NCI-H1436 (cell line): ENCODE results near the gene ARHGEF28.

Experiments
- DNase-seq: peaks from one replicate; lab custom pipeline; 2025; lab: John Stamatoyannopoulos, UW

ARHGEF28 gene

DNA sequence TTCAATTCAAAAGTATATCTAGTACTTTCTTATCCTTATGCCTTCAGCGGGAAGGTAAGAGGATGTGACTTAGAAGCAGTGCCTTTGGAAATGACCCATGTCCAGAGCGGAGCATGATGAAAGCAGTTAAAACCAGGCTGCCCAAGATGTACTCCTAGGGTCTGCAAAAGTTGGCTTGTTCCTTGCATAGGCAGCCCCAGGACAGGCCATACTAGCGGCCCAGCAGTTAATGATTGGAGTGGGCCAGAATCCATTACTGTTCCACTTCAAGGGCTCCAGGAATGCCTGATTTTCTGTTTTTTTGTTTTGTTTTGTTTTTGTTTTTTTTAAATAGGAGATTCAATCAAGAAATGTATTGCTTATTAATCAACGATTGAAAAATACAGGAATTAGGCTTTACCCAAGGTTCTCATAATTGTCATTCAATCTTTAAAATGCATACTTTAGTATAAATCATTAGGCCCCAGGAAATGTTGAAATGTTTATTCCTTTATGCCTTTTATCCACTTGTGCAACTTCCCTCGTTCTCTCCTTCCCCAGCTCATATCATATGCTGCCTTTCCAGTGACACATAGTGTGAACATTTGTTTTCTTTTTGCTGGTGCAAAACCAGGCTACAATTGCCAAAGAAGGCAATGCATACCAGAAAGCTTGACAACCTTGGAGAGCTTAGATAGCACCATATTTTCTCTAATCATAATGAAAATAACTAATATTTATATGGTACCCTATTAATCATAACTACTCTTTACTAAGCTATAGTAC is 190.8 kb downstream of the ARHGEF28 start:
- no peak for DNase-seq

DNA sequence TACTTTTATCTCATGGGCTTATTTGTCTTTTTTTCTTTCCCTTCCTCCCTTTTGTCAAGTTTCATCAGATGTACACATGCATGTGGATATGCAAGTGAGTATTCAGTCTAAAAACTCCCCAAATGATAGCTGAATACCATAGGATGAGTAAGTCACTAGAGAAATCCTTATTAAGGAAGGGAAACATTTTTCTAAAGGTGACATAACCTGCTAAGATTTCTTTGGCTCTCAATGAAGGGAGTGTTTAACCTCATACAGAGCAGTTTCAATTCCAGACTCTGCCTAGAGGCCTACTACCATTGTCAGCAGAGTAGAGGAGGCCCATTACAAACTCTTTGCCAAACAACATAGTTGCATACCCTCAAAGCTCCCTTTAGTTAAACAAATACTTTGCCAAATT is 192.4 kb downstream of the ARHGEF28 start:
- no peak for DNase-seq

DNA sequence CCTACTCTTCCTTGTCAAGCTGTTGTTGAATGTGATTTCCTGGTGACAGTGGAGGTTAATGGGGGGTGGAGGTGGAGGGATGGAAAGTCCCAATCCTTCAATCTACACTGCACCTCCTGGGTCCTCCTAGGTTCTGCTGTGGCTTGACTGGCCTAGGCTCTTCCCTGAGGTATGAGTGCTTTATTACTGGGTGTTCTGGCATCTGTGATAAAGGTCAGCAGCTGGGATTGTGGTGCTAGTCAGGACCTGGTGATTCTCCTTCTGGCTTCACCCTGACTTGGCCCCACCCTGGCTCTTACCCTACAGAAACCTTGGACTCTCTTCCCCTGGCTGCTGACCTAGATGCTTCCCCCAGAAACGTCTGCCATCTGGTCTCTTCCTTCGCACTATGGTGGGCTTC is 194.3 kb downstream of the ARHGEF28 start:
- no peak for DNase-seq

DNA sequence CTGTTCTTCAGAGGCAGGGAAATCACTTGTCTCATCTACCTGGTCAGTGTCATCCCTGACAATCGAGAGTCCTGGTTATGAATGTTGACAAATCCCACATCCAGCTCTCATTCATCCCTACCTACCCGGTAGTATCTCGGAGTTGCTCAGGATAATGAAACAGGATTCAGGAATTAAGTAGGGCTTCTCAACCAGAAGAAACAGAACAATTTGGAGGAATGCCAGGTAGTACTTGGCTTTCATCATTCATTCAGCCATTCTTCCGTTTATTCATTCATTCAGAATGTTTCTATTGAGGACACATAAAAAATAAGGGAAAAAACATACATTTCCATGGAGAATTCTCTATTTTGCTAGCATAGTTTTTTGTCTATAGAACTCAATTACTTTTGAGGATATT is 195.0 kb downstream of the ARHGEF28 start:
- DNase-seq = no peak

DNA sequence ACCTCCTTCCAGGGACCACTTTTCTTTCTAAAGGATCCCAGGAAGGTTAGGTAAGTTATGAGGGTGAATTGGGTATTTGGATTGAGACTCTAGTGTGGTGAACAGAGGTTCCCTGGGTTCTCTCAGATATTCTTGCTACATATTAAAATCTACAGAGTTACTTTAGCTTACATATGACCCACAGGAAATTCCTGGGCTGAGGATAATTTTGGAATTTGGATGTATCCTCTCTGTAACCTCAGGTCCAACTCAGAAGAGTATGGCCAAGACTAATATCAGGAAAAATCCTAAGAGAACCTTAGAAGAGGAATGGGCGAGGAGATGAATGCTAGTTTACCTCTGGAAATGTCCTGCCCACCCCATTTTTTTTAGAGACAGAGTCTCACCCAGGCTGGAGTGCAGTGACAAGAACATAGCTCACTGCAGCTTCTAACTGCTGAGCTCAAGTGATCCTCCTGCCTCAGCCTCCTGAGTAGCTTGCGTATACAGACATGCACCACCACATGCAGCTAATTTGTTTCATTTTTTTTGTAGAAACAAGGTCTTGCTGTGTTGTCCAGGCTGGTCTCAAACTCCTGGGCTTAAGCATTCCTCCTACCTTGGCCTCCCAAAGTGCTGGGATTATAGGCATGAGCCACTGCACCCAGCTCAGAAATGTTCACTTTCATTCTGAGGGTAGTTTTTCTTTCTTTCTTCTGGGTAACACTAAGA is 196.4 kb downstream of the ARHGEF28 start:
- no peak for DNase-seq

DNA sequence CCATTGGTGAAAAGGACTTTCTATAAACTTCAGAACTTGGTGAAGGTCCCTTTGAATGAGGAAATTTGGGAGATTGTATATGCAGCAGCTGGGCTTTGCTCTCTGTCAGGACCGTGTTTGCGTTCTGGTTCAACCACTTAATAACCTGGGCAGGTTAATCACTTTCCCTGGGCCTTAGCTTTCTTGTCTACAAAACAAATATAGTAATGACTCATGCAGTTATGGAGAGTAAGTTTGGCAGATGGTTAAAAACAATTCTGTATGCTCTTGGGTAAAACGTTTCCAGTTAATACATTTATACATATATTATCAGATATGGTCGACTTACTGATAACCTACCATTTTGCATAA is 197.0 kb downstream of the ARHGEF28 start:
- no peak for DNase-seq

DNA sequence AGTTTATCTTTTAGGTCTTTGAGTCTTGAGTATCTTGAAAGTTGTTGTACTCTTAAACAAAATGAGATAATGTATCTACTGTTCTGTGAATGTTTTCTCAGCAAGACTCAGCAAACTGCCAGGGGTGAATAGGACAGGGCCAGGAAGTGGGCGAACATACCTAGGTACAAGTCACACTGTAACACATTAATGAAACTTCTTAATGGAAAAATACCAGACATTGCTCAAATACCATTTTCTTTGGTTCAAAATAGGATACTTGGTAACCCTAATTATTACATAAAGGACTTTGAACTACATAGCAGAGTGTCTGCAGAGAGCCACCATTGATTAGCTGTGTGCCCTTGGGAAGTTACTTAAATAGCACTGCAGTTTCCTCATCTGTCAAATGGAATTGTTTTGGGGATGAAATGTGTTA is 197.5 kb downstream of the ARHGEF28 start:
- no peak for DNase-seq

DNA sequence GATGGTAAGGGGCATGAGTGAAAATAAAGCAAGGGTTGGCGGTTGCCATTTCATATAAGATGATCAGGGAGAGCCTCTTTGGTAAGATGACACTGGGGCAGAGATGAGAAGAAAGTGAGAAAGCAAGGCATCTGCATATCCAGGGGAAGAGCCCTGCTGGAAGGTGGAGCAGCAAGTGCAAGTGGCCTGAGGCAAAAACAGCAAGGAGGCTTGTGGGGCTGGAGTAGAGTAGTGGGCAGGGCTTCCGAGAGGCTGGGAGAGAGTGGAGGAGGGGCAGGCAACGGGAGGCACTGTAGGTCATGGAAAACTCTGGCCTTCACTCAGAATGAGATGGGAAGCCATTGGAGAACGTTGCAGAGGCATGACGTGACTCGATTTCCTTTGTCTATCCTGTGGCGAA is 199.2 kb downstream of the ARHGEF28 start:
- DNase-seq = no peak

DNA sequence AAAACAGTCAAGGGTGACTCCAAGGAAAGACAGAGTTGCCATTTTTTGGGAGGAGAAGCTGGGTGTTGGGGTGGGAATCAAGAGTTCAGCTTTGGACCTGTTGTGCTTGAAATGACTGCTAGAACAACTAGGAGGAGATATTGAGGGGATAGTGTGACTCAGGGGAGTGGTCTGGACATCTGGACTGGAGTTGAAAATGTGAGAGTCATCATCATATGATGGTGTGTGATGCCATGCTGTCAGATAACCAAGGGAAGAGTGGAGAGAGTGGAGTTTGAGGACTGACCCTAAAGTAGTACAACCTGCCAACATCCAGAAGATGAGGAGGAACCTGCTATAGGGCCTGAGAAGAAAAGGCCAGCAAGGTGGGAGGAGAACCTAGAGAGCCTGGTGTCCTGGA is 199.7 kb downstream of the ARHGEF28 start:
- no peak for DNase-seq

DNA sequence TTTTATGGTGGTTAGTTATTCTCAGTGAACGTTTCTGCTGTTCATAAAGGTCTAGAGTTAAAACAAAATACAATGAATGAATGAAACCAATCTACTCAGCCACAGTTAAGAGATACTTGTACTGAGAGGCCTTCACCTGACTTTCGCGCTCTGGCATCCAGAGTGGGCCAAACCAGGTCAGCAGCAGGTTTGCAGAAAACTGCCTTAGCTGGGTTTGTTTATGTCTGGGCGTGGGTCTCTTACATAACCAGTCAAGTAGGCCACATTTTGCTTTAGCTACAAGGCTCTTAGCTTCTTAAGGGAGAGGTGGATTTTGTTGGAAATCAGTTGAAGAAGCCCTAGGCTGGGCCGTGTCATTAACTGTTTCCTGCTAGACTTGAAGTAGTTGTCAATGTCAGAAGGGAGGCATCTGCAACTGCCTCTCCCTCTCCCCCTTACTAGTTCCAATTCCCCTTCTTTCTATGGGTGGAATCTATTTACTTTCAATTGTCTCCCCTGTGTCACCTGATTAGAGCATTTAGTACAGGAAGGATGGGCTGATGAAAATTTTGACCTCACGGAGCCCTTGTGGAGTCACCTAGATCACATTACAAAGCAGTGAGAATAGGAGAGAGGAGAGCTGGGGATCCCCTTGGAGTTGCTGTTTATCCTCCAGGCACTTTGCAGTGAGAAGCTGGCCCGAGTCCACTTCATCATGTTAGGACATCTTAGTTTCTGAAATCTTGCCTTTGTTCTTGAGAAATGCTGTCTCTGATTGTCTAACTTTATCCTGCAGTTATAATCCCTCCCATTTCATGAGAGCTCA is 200.5 kb downstream of the ARHGEF28 start:
- no peak for DNase-seq

DNA sequence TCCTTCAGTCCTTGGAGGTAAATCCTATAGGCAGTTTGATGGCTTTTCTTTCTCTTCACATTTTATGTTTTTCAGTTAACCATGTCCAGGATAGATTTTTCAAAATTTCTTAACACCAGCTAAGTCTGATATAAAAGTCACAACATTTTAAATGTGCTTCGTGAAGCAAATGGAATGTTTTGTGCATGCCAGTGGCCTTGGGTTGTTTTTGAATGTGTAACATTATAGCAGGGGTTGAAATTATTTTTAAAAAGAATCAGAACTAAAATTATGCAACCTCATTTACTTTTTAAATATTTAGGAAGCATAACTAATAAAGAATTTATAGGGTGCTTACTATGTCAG is 201.1 kb downstream of the ARHGEF28 start:
- no peak for DNase-seq

DNA sequence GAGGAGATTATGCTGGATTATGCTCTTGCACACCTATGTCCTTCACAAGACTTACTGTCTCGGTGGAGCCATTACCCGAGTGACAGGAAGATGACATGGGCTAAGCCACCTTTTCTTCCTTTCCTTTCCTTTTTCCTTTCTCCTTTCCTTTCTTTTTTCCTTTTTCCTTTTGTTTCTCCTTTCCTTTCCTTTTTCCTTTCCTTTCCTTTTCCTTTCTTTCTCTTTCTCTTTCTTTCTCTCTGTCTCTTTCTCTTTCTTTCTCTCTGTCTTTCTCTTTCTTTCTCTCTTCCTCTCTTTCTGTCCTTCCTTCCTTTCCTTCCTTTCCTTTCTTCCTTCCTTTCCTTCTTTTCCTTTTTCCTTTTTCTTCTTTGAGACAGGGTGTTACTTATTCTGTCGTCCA is 202.5 kb downstream of the ARHGEF28 start:
- DNase-seq = no peak

DNA sequence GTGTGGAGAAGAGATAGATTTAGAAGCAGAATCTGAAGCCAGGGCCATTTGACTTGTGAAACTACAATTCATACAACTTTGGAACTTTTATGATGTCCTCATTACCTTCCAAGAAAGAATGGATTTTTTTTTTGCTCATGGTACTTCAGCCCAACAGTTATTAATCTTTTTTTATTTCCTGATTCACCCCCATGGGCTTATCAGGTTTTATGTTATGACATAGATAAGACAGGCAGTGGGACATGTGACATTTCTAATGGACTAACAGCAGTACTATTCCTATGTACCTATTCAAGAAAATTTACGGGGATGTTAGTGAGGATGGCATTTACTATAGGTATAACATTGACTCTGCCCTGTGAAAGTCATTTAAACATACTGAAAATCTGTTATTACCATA is 204.7 kb downstream of the ARHGEF28 start:
- no peak for DNase-seq

DNA sequence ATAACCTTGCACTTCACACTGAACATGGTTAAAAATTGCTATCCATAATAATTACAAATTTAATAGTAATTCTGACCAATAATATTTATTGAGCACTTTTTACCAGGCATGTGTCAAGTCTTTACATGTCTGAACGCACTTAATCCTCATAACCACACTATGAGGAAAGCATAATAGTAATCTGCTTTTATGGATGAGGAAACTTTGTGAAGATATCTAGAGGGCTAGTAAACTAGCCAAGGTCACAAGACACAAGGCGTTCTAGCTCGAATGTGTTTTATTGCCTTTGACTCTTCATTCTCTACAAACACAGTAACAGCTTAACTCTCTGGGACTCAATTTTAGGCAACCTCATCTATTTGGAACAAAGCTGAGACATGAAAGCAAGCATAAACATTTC is 205.1 kb downstream of the ARHGEF28 start:
- DNase-seq = no peak

DNA sequence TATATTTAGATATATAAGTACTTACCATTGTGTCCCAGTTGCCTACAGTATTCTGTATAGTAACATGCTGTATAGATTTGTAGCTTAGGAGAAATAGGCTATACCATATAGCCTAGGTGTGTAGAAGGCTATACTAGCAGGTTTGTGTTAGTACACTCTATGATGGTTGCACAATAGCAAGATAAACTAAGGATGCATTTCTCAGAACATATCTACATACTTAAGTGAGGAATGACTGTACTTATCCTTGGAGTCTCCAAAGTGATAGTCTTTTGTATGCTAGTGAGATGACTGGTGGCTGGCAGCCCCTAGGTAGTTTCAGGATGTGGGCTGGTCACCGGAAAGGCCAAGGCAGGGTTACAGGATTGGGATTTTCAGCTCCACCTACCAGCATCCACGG is 208.7 kb downstream of the ARHGEF28 start:
- no peak for DNase-seq

DNA sequence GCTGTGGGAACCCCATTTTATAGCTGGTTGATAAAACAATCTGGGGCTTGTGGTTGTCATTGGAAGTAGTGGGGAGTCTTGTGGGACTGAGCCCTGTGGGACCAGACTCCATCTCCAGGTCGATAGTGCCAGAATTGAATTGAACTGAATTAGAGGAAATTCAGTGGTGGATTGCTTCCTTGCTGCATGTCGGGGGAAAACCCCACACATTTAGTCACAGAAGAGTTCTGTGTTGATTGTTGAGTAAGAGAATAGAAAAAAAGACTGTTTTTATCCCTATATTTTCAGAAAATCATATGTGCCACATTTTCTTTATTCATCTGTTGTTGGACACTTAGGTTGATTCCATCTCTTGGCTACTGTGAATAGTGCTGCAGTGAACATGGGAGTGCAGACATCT is 209.7 kb downstream of the ARHGEF28 start:
- no peak for DNase-seq

DNA sequence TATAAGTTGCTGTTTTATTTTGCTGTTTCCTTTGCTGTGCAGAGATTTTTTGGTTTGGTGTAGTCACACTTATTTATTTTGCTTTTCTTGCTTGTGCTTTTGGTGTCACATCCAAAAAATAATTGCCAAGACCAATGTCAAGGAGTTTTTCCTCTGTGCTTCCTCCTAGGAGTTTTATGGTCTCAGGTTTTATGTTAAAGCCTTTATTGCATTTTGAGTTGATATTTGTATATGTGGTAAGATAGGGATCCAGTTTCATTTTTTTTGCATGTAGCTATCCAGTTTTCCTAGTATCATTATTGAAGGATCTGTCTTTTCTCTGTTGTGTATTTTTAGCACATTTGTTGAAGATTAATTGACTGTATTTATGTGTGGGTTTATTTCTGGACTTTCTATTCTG is 210.6 kb downstream of the ARHGEF28 start:
- no peak for DNase-seq

DNA sequence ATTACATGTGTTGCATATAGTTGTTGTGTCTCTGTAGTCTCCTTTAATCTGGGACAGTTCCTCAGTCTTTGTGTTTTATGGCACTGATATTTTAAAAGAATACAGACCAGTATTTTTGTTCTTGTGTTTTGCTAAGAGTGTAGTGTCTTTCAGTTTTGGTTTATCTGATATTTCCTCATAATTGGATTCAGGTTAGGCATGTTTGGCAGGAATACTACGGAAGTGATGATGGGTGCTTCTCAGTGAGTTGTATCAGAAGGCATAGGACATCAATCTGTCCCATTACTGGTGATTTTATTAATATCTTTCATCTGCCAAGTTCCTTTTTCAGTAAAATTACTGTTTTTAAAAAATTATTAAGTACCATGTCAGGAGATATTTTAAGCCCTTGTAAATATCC is 212.9 kb downstream of the ARHGEF28 start:
- DNase-seq = no peak

DNA sequence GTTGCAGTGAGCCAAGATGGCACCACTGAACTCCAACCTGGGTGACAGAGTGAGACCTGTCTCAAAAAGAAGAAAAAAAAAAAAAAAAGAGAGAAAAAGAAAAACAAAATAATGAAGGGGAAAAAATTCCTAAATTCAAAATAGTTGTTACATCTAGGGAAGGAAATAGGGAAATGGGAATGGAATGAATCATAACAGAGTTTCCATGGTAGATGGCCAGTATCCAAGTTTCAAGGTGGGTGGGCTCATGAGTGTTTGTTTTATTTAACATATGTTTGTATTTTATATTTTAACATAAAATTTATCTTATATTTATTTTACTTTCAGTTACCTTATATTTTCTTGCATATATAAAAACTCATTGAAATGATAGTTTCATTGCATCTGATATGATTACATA is 215.6 kb downstream of the ARHGEF28 start:
- no peak for DNase-seq

DNA sequence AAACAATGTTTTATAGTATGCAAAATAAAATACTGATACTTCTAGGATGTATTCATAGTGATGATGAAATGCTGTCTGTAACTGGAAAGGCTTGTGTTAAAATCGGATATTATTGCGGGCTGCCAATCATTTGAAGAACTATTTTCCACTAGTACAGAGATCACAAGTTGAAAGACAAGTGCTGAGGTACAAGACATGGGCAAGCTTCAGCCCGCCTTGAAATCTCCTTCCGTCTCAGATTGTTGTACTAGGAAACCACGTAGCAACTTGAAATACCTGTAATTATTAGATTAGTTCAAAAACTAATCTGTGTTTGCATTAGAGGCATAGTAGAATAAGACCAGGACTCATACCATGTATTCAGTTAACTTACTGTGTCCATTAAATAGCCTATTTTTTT is 218.2 kb downstream of the ARHGEF28 start:
- DNase-seq = no peak

DNA sequence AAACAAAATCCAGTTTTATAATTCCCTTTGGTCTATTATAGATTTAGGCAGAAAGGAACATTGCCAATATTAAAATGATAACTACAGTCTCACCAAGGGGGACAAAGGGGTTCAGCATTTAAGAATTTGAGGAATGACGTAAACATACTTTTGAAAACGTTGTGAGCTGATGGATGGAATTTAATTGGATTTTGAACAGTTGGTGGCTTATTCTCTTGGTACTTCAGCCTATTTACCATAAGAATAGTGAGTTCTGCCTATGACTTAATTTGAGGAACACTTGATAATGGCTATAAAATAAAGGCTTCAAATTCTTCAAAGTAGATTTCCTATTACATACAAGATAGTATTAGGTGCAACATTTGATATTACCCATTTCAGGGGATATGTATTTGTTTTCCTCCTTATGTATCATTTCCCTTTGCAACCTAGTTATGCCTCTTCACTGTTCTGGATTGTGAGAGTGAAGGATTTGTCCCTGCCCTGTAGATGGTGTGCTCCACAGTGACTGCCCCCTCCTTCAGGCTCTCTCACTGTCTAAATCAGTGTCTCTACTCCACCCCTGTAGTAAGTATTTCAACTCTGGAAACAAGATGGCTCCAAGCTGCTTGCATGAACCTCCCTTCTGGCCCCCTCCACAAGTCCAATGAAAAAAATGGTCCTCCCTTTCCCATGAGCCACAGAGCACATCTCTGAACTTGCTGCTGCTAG is 225.6 kb downstream of the ARHGEF28 start:
- no peak for DNase-seq

DNA sequence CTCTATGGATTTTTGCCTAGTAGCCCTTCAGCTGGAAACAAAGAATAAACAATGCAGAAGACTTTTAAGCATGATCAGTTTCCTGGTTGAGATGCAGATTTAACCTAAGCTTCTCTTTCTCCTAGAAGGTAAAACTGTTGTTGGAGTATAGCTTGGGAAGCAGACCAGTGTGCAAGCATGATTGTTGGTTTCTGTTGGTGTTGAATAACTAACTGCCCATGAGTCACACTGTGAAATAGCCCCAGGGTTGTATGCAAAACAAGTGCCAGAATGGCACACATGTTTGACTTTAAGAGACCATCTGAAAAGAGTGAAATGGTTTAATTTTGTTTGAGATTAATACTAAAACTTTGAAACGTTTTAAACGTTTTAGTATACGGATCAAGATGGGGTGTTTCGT is 227.1 kb downstream of the ARHGEF28 start:
- DNase-seq = no peak

DNA sequence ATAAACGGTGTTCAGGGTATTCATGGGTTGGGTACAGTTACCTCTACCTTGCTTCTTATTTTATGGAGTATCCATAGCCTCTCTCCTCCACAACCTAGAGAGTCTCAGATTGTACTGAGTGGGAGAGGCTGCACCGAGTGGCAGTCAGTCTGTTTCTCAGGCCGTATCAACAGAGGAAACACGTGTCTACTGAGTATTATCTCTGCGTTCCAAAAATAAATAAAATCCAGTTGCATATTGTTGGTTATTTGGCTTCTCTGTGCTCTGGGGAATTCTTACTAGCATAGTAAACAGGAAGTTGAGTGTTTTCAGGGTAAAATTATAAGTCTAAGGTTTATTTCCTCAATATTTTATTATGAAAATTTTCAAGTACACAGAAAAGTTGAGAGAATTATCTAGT is 231.0 kb downstream of the ARHGEF28 start:
- no peak for DNase-seq
